NCI-H226 (cell line): ENCODE data around the gene ZNF555.
"Not testable (repeated sequence)": the region's sequence is repeated elsewhere in the genome, so short reads cannot be mapped to it uniquely, and the experiment has no call there.

Source experiments
- DNase-seq: peaks from one replicate; pipeline ENCODE4 v3.0.0-alpha.2; 2015

Gene ZNF555

DNA sequence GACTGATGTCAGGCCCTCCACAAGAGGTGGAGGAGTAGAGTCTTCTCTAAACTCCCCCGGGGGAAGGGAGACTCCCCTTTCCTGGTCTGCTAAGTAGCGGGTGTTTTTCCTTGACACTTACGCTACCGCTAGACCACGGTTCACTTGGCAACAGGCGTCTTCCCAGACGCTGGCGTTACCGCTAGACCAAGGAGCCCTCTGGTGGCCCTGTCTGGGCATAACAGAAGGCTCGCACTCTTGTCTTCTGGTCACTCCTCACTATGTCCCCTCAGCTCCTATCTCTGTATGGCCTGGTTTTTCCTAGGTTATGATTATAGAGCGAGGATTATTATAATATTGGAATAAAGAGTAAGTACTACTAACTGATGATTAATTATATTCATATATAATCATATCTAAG, 30.9 kb downstream of the ZNF555 start:
- DNase-seq, result not testable (repeated sequence)

DNA sequence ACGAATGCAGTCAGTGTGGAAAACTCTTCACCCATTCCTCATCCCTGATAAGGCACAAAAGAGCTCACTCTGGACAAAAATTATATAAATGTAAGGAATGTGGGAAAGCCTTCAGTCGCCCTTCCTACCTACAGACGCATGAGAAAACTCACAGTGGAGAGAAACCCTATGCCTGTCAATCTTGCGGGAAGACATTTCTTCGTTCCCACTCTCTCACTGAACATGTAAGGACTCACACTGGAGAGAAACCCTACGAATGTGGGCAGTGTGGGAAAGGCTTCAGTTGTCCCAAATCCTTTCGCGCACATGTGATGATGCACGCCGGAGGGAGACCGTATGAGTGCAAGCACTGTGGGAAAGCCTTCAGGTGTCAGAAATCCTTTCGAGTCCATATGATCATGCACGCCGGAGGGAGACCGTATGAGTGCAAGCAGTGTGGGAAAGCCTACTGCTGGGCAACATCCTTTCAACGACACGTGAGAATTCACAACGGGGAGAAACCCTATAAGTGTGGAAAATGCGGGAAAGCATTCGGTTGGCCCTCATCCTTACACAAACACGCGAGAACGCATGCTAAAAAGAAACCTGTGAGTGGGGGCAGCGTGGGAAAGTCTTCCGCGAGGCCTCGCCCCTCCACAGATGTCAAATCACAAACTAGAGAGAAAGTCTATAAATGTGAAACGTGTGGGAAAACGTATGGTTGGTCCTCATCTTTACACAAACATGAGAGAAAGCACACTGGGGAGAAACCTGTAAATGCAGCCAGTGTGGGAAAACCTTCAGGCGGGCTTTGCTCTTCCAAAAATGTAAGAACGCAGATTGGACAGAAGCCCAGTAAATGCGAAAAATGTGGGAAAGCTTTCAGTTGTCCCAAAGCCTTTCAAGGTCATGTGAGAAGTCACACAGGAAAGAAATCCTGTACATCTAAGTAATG, 36.4 kb downstream of the ZNF555 start:
- no peak for DNase-seq

DNA sequence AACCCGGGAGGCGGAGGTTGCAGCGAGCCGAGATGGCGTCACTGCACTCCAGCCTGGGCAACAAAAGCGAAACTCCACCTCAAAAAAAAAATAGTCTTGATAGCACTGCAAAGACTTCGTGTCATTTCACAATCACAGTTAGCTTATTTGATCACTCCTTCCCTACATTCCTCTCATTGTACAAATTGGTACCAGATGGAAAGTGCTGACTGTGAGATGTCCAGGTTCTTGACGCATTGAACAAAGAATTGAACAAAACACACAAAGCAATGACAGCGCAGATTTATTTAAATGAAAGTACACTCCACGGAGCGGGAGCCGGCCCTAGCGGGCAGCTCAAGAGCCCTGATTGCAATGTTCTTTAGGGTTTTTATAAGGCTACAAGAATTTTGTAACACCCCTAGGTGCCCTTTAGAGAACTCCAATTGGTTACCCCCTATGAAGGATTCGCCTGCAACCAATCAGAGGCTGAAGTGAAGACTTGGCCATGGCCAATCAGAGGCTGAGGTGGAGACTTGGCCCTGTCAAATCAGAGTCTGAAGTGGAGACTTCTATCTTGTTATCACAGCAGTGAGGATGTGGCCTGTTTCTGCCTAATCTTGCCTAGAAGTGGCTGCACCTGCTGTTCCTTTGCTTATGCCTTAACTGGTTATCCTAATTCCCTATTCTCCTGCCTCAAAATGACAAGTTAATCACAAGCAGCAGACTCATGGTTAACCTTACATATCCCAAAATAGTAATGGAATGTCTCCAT, 42.6 kb downstream of the ZNF555 start:
- no peak for DNase-seq

DNA sequence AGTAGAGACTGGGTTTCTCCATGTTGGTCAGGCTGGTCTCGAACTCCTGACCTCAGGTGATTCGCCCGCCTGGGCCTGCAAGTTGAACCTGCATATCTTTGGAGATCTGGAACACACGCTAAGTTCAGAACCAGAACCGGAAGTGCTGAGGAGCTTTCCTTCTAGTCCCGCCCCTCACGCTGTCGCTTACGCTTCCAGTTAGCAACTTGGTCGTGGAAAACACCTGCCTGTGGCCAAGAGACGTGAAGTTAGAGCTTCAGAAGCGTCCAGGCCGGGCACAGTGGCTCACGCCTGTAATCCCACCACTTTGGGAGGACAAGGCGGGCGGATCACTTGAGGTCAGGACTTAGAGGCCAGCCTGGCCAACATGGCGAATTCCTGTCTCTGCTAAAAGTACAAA, 44.5 kb downstream of the ZNF555 start:
- DNase-seq, result no peak

DNA sequence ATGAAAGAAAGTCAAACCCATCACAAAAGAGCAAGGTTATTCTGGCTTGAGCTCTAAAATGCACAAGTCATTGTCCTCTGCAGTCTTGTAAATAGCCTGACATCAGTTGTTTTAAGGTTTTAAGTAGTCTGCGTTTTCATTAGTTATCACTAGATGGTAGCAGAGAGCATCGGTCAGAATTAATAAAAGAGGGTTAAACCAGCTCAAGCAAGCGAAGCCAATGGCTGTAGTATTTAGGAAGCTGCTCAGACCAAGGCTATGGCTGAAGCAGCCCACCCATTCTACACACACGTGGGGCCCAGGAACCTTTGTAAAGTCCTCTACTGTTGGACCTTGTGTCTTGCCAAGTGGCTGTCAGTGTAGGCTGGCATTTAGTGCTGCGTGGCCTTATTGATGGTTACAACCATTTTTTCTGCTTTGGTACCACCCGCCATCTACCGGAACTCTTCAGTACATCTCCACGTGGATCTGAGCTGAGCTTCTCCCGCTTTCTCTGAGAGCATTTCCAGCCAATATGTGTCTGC, 46.2 kb downstream of the ZNF555 start:
- peak; percentile 33 for DNase-seq

DNA sequence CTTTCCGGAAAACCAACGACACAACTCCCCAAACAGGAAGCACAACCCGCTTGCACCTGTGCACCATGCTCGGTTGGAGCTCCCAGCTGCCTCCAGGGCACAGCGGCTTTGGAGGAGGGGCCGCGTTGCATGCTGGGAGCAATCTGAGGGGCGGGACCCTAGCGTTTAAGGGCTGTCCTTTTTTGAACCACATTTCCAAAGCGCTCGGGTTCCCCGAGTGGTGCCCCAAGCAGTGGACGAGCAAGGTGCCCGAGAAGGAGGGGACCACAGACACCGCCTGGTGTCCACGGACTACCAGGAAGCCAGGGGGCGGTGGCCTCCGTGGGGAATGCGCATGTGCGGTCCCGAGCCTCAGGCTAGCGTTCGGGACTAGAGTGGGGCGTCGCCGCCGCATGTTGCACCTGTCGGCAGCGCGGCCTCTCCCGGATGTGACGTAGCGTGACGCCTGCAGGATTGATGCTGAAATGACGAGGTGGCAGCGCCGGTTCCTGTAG, 47.5 kb downstream of the ZNF555 start:
- DNase-seq, result peak; percentile 5

DNA sequence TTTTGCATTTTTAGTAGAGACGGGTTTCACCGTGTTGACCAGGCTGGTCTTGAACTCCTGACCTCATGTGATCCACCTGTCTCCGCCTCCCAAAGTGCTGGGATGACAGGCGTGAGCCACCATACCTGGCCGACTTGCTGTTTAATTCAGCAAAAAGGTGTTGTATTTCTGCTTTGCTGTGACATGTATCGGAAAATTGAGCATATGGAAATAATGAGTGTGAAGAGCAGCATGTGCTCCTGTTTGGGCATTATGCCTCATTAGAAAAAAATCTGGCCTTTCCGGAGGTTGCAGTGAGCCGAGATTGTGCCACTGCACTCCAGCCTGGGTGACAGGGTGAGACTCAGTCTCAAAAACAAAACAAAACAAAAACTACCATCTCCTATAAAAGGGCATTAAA, 49.3 kb downstream of the ZNF555 start:
- DNase-seq, result not testable (repeated sequence)

DNA sequence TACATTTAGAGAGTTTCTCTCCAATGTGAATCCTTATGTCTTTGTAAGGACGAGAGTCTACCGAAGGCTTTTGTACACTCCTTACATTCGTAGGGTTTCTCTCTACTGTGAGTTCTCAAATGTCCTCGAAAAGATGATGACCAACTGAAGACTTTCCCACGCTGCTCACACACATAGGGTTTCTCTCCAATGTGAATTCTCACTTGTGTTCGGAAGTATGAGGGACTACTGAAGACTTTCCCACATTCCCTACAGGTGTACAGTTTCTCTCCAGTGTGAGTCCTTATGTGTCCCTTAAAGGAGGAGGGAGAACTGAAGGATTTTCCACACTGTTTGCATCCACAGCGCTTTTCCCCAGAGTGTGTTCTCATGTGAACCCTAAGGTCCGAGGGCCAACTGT, 55.4 kb downstream of the ZNF555 start:
- no peak for DNase-seq

DNA sequence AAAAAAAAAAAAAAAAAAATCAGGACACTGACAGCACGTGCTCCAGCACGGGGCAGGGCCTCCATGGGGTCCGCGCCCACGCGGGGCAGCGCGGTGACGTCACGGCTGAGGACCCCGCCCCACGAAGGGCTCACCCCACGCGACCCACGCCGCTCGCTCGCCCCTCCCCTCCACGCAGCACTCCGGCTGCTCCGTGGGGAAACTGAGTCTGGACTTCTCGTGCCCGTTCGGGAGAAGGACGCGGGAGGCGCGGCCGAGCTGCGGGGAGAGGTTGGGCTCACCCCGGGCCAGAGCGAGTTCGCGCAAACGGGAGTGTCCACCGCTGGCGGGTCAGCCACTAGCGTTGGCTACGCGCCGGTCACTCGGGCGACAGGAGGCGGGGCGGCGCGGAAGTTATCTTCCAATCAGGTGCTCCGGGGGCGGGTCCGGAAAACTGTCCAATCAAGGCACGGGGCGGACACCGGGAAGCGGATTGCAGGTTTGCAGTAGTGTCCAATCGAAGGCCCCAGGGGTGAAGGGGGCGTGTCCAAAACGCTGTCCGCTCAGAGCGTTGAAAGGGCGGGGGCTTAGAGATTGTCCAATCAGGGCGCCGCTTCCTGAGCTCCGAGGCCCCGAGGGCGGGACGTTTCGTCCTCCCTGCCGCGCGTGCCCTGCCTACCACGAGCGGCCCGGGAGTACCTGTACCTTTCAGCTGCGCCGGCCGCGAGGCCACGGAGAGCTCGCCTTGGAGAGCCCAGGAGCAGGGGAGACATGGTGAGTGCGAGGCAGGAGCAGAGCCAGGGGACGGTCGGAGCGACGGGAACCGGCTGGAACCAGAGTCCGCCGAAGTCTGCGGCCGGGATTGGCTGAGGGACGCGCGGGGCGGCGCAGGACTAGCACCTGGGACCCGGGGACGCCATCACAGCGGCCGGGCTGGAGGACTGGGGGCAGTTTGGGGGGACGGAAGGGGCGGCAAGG, 59.3 kb downstream of the ZNF555 start, which contains the start of gene ZNF57:
TSS of gene ZNF57 (plus strand) at position 633 of the 957 bp plus-strand sequence. CDS start at position 751, 118 bp downstream.
- DNase-seq, result peak; percentile 98

DNA sequence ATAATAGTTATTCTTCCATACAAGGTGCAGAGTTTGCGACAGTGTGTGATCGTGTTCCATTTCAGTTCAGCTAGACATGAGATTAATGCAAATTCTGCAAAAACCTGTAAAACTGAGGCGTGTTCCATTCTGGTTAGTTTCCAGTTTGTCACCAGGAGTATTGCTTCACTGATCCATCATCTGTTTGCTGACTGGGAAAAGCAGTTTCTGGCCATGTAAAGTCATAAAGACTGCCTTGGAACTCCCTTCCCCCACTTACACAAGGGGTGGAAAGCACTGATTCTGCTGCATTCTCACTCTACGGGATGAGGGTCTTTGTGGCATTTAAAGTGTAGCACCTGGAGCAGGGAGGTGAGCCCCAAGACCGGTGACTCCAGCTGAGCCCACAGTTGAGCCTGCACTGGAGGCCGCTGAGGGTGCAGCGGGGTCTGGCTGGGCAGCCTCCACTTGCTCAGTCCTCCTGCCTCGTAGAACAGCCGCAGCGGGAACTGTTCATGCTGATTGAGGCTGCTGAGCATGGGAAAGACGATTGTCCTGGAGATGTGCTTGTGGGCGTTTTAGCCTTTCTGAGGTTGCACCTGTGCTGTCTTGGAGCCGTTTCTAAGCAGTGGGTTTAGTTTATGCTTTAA, 61.4 kb downstream of the ZNF555 start:
- DNase-seq, result no peak

DNA sequence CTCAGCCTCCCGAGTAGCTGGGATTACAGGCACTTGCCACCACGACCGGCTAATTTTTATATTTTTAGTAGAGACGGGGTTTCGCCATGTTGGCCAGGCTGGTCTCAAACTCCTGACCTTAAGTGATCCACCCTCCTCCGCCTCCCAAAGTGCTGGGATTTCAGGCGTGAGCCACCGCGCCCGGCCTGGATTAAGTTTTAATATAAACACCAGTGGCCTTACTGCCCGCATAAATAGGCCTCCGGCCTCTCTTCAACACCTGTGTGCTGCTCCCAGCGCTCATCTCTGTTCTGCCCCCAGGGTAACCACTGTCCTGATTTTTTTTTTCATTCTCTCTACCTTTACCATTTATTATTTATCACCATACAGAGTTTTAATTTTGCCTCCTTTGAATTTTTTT, 62.1 kb downstream of the ZNF555 start:
- DNase-seq, result not testable (repeated sequence)

DNA sequence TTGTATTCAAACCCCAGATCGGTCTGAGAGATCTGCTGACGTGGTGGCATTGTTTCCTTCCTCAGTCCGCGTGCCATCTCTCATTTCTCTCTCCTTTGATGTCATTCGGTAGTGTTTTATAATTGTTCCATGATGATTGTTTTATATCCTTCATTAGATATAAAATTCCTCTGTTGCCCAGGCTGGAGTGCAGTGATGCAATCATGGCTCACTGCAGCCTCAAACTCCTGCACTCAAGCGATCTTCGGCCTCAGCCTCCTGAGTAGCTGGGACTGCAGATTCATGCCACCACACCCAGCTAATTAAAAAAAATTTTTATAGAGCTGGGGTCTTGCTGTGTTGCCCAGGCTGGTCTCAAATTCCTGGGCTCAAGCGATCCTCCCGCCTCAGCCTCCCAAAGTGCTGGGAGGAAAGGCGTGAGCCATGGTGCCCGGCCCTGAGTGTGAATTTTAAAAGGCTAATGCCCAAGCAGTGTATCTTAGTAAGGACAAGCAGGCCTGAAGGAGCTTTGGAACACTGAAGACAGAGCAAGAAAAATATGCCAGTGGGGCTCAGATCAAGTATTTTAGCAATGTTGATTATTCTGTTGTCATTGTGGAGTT, 64.7 kb downstream of the ZNF555 start:
- DNase-seq, result no peak

DNA sequence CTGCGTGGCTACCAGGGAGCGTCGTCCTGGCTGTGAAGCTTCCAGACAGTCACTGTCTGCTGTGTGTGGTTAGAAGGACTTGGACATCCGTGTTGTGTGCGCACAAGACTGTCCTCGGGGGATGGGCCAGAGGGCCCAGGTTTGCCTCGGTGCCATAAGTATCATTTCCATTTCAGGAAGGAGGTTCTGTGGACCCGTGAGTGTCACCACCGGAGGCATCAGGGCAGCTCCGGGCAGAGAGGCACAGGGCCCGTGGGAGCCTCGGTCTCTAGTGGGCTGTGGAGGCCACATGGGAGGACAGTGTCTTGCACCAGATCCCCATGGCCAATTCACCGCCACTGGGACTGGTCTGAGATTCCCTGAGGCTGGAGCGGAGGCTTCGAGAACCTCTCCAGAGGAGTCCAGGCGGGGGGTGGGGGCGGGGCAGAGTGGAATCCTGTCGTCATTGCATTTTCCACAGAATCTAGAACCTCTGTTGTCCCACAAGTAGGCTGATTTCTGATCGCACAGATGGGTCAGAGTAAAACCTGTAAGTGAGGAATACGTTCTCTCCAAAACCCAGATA, 65.4 kb downstream of the ZNF555 start:
- no peak for DNase-seq
